Non-pigmented ciliary epithelial cell (primary cell): ENCODE data around the gene RPS16.

Source experiments
- DNase-seq: peaks from one replicate; pipeline ENCODE4 v3.0.0-alpha.2; 2010; ENCODE audit warnings: low read depth

The RPS16 gene

DNA sequence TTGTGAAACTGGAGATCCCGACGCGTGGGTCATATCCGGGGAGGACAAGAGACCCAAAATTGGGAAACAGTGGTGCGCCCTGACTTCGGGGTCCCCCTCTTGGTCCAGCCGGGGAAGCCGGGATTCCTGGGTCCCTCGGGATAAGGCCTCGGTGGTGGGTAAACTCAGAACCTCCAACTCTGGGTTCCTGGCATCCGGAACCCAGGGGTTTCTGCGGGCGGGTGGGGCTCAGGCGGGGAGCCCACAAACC, 28.4 kb downstream of the RPS16 start:
- no peak for DNase-seq

DNA sequence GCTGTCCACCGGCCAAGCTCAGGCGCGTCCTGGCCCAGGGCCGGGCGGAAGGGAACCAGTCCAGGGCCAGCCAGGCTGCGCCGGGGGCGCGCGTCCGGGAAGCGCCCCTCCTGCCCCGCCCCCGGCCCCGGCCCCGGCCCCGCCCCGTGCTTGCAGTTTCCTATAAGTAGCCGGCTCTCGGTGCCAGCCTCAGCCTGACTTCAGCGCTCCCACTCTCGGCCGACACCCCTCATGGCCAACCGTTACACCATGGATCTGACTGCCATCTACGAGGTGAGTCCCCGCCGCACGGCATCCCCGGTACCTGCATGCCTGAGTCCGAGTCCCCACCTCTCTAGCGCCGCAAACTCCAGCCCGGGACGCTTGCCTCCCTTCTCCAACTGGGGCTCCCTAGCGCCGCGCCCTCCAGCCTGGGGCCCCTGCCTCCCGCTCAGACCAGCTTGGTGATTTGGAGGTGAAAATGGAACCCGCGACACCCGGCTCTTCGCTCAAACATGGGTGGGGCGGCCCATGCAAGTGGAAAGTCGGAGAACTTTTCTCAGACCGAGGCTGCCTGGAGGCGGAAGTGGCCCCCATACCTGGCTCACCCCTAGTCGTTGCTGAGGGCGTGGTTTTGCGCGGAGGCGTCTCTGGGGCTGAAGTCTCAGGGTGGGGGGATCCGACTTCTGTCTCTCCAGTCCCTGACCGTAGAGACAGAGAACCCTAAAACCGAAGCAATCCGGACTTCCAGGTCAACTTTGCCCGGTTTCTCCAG, 28.9 kb downstream of the RPS16 start, which contains the start of gene ZFP36:
Gene ZFP36, plus strand, starts transcription at position 192 of the 754 bp plus-strand sequence. Its CDS starts 58 bp downstream, at position 250.
- DNase-seq = no peak

DNA sequence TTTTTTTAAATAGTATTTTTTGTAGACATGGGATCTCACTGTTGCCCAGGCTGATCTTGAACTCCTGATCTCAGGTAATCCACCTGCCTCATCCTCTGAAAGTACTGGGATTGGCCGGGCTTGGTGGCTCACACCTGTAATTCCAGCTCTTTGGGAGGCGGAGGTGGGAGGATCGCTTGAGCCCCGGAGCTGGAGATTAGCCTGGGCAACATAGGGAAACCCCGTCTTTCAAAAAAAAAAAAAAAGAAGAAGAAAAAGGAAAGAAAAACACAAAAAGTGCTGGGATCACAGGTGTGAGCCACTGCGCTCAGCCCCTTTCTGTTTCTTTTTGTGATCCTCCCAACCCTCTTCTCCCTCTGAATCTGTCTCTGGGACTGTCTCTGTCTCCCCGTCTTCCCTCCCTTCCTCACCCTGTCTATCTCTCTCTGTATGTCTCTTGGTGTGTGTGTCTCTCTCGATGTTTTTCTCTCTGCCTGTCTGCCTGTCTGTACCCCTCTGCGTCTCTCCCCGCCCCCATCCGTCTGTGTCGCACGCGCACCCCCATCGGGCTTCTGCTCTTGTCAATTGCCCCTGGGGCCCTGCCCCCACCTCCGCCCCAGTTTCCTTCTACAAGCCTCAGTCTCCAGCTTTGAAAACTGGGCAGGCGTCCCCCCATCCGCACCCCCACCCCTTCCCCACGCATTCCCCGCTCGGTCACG, 29.6 kb downstream of the RPS16 start:
- DNase-seq = no peak

DNA sequence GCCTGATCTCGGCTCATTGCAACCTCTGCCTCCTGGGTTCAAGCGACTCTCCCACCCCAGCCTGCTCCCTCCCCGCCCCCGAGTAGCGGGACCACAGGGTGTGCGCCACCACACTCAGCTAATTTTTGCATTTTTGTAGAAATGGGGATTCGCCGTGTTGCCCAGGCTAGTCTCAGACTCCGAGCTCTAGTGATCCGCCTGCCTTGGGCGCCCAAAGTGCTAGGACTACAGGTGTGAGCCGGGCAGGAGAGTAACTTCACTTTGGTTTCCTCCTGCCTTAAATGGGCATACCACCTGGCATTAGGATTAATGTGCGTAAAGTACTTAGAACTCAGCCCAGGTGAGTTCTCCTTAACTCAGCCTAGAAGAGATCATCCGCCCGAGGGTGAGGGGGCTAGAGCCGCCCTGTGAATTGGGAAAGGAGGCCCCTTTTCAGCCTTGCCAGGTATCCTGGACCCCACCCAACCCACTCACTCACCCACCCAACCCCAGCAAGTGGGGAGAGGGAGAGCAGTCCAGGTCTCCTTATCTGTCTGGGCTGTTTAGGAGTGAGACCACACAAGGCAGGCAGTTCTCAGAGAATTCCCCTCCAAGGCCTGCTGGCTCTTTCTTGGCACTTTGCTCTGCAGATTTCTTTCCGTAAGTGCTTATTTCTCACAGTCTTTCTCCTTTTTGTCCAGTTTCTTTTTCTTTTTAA, 30.3 kb downstream of the RPS16 start:
- no peak for DNase-seq

DNA sequence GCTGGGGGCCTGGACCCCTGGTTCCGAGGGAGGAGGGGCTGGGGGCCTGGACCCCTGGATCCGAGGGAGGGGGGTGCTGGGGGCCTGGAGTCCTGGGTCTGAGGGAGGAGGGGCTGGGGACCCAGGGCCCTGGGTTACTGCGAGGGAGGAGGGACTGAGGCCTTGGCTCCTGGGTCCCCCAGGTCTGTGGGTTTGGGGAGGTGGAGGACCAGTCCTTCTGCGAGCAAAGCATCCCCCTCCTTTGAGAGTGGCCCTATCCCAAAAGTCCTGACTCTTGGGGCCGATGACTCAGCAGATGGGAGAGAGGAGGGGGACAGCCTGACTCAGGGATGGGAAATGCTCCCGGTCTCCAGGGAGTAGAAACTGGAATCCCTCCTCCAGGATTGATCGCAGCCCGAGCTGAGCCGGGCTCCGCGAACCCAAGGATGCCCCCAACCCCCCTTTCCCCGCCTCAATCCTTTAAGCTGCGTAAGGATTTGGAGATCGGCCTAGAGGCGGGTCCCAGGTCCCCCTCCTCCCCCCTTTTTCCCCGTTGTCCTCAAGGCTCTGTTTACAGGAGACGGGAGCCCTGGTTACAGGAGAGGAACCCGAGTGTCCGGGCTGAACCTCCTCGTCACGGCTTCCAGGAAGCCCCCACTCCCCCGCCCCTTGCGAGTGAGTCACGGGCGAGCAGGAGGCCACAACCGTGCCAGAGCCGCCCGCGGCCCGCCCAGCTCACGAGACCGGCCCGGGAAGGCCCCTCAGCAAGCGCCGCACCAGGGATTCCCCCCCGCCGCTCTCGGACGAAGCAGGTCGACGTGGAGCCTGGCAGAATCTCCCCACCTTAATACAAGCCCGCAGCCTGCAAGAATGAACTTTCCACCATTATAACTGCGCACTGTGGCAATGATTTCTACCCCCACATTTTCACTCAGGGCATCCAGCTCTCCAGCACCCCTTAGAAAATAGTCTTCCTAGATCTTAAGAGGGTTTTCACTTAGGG, 32.1 kb downstream of the RPS16 start:
- DNase-seq = peak; percentile 78

DNA sequence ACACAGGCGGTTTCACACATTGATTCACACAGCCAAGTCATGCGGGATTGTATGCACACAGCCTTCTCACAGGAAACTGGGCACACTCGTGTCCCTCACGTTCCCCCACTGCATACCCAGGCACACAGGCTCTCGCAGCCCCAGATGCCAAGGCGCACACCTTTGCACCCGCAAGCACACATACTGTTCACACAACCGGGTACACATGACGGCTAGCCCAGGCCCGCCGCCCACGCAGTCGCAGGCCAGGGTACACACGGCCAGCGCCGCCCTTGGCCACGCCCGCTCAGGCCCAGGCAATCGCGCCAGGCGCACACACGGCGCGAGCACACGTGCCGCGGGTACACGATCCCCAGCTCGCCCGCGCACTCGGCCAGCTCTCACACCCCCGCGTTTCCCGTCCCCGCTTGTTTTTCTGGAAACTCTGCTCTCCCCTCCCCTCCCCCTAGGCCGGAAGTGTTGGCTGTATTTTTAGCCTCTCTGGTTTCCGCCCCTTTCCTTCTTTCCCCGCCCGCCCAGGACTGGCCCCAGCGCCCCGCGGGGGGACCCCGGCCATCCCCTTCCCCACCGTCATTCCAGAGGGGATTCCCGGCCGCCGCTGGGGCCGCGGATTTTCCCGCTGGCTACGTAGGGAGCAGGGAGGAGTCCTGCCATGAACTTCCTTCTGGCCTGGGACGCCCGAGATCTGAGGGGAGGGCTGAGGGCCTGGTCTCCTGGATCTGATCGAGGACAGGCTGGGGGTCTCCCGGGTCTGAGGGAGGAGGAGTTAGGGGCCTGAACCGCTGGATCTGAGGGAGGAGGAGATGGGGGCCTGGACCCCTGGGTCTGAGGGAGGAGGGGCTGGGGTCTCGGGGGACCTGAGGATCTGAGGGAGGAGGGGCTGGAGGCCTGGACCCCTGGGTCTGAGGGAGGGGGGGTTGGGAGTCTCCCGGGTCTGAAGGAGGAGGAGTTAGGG, 33.1 kb downstream of the RPS16 start:
- DNase-seq = no peak

DNA sequence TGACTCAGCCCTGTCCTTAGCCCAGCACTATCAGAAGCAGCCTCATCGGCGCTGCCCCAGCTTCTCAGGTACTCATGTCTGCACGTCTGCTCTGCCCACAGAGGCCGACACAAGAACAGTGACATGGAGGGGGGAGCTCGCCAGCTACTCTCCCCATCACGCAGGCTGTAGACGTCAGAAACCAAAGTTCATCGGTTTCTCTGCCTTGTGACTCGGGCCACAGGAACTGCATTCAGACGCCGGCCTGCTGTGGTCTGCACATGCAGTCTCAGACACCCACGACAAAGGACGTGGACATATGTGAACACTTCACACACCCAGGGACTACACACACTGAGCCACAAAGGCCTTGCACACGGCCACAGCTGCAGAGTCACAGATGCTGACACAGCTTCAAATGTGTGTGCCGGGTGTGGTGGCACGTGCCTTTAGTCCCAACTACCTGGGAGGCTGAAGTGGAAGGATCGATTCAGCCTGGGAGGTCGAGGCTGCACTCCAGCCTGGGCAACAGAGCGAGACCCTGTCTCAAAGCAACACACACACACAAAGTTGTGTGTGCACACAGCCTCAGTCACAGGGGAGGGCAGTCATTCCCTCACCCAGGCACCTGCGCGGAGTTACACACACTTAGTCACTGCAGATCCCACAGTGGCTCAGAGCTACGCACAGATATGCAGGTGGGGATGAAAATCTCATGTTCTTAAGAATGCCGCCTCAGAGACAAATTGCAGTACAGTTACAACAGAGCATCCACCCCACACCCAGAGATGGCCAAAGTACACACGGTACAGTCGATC, 34.0 kb downstream of the RPS16 start:
- DNase-seq = no peak

DNA sequence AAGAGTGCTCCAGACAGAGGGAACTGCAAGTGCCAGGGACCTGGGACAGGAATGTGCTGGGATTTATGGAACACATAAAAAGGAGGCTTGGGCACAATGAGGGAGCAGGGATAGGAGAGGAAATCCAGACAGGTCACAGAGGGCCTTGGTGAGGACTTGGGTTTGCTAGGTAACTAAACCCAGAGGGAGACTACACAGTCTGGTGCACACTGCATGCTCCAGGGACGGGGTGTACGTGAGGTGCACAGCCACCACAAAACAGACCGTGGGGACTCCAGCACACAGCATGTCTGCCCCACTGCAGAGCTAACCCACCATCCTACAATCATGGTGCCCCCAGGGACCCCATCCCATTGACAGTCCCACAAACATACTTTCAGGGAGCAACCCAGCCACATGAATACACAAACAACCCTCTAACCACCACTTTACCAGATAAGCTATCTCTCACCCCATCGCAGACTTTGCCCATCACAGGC, 34.6 kb downstream of the RPS16 start:
- DNase-seq = no peak

DNA sequence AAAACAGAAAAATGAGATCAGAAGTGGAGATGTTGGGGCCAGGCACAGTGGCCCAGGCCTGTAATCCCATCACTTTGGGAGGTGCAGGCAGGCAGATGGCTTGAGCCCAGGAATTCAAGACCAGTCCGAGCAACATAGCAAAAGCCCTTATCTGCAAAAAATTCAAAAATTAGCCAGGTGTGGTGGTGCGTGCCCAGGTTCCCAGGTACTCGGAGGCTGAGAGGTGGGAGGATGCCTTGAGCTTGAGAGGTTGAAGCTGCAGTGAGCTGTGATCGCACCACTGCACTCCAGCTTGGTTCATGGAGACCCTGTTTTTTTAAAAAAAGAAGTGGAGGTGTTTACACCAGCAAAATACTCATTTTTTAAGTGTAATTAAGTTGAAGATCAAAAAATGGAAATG, 35.7 kb downstream of the RPS16 start:
- DNase-seq = no peak

DNA sequence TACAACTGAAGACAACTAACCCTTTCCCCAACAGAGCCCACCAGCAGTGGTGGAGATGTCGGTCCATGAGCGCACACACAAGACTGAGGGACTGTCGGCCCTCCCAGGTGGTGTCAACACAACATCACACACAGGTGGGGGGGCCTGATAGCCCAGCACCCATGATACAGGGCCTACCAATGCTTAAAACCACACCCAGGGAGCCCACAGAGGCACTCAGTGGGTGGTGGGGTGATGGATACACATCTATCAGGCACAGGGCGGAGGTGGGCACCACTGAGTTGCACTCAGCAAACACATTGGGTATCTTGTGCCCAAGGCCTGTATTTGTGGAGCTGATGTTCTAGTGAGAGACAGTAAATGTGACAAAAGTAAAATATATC, 36.1 kb downstream of the RPS16 start:
- DNase-seq = no peak

DNA sequence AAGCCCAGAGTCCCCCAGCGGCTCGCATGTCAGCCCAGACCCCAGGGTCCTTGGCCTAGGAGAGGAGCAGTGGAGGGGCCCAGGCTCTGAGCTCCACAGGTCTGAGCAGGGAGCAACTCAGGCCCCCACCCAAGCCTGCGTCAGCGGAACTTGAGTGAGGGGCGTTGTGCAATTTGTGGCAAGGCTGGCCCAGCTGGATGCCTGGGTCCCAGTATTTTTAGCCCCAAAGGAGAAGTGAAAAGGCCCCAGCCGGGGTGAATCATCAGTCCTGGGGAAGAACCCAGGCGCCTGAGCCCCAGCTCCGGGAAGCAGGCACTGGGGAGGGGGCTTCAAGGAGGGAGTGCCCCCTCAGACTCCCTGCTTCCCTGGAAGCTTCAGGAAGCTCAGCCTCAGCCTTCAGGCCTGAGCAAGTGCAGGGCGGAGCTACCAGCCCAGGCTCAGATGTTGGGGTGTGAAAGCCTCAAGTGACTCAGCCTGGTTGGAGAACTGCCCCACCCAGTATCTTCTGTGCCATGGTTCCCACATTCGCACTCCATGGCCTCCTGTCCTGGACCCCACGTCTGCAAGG, 37.4 kb downstream of the RPS16 start:
- no peak for DNase-seq

DNA sequence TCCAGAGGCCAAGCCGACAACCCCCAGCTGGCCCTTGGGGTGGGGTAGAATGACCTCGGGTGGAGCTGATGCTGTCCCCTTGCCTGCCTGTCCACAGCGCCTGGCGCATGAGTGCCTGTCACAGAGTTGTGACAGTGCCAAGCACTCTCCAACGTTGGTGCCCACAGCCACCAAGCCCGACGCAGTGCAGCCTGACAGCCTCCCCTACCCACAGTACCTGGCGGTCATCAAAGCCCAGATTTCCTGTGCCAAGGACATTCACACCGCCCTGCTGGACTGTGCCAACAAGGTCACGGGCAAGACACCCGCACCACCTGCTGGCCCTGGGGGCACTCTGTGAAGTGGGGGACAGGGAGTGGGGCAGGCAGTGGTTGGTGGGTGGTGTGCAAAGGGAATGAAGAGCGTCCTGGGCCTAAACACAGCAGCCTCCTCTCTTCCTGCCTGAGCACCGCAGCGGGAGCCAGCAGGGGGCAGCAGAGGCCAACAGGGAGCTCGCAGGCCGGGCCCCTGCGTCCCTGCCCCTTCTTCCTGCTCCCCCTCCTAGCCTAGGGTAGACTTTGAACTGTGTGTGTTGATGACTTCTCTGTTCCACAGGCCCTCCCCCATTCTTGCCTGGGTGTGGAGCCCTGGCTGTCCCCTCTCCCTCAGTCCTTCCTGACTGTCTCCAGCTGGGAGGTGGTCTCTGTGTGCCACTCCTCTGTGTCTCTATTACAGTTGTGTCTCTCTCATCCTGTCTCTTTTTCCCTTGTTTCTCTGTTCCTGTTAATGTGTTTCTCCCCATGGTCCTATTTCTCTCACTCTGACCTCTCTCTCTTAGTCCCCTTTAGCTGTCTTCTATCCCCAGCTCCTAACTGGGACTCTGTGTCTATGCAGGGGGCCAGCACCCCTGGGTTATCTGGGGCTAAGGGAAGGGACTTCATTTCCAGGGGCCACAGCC, 38.1 kb downstream of the RPS16 start:
- no peak for DNase-seq

DNA sequence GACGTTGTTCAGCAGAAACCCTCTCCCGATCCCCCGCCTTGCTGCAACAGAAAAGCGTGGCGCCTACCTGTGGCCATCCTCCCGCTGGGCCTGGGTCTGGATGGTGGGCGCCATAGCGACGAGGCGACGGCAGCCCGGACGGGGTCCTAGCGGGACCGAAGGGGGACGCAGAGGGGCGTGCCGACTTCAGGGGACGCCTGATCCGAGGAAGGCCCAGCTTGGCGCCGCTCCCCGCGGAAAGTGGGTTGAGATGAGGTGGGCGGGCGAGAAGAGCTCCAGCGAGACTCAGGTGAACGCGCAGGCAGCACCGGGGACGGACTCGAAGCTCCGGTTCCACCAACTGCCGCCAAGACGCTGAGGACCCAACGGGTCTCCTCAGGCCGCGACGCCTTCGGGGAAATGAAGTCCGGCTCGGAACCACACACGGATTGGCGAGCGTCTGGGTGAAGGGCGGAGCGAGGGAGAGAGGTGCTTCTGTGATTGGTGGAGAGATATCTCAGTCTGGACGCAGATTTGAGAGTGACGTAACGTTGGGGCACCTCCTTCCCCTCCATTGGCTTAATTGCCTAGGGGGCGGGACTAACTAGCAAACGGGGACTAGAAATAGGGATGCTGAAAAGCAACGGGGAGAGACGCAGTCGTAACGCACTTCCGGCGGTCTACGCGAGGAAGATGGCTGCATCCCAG, 44.9 kb downstream of the RPS16 start, which contains the start of the genes MED29 and PAF1:
Gene MED29, plus strand, starts transcription at position 628 of the 687 bp plus-strand sequence. Its CDS starts 45 bp downstream, at position 673.
Gene PAF1, minus strand, starts transcription at position 356 of the 687 bp plus-strand sequence. Its CDS starts 242 bp downstream, at position 114.
- DNase-seq = peak; percentile 99

DNA sequence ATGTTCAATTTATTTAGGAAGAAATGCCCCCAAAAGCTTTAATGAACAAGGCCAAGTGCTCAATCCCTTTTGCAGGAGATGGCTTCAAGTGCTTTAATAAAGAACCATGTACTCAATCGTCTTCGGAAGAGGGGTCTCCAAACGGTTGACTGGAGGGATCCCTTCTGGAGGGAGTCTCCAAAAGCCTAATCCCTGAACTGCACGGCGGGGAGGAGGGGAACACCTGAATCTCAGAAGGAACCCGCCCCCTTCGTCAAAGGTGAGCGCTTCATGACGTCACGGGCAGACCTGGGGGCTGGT, 45.3 kb downstream of the RPS16 start:
- no peak for DNase-seq

DNA sequence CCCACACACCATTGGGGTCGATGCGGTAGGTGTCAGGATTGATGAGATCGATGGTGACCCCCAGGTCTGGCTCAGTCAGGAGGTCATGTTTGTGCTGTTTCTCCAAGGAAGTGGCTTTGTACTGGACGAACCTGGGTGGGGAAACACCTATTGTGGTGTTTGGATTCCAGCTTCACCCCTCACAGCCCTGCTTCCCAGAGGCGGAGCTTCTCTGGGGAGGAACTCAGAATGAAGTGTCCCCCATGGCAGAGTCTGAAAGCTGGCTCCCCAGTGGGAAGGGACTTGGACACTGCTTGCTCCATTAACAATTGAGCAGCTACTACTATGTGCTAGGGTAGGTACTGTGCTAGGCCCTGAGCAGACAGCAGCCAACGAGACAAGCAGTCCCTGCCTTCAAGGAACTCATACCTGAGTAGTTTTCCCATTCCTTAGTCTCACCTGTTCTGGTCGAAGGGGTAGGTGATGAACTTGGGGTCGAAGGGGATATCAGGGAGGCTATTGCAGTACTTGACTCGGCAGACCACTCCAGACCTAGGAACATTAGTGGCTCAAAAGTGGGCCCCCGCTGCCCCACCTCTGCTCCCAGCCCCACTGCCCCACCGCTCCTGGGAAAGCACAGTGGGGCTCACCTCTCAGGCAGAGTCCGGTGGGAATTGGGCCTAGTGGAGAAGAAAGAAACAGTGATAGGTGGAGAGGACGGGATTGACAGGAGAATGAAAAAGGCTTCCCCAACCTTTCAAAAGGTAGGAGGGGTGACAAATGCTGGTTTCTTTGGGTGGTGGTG, 45.9 kb downstream of the RPS16 start:
- DNase-seq = no peak

DNA sequence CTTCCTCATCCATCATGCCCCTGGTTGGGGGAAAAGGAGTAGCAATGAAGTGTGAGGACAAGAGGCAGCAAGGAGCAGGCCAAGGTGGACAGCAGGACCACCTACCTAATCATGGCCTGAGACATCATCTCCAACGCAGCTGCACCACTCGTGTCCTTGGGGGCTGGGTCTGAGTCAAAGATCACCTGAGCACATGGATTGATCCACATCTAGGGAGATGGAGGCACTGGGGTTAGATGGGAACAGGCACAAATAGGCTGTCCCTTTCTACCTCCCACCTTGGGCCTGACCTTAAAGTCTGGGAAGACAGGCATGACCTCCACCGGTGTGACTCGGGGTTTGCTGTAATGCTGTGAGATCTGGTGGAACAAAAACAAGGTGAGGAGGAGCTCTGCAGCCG, 47.1 kb downstream of the RPS16 start:
- DNase-seq = no peak

DNA sequence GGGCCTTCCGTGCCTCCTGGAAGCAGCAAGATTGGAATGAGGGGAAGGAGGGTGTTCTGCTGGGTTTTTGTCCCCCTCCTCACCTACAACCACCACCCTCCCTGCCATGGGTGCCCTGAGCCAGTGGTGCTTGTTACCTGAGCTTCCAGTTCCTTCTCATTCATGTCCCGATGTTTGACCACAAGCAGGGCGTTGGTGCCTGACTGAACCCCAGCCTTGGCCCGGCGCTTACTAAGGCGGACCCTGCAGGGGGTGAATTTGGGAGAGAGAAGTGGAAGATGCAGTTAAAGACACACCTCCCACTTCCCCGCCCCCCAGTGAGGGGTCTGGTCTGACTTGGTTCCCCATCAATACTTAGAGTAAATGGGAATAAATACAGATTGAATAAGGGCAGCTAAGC, 49.2 kb downstream of the RPS16 start:
- no peak for DNase-seq
